Panc1 (cell line): Measurements from ENCODE around the gene CHRM1.

Experiments
- CTCF ChIP-seq: fragments of 450-650 bp; IDR thresholded peaks from 2 replicates; pipeline ENCODE4 v1.5.1; 2017; ENCODE audit warnings: mild to moderate bottlenecking
- POLR2AphosphoS5 ChIP-seq: IDR thresholded peaks from 2 replicates; pipeline ENCODE4 v1.6.1; 2012; ENCODE audit warnings: mild to moderate bottlenecking, low read depth, low read length, moderate library complexity
- REST ChIP-seq, 2 experiments: IDR thresholded peaks; 2 replicates each; pipeline ENCODE4 v1.6.1; 2011 to 2012; ENCODE audit warnings: low read depth in 2 of 2, control low read depth in 1 of 2, low read length in 1 of 2, mild to moderate bottlenecking in 1 of 2, moderate library complexity in 1 of 2; ENCODE audit not compliant: insufficient read depth in 1 of 2
- SIN3A ChIP-seq: IDR thresholded peaks from 2 replicates; pipeline ENCODE4 v1.6.1; 2012; ENCODE audit warnings: low read depth, mild to moderate bottlenecking, low read length, moderate library complexity, borderline replicate concordance; ENCODE audit not compliant: insufficient read depth

- TF ChIP-seq CTCF (no peak), REST (IDR thresholded peaks at IDR 0.05; ENCODE audit: insufficient read depth in 1 of 2, low read depth in 2 of 2, low read length in 1 of 2) (no peak), SIN3A (no peak), POLR2AphosphoS5 (no peak)
These were observed 6.7 kb downstream of the CHRM1 start for GRCh38 chr11:62914416-62914815.
